K562 (cell line): ENCODE data around the gene TPX2. TPM values are rescaled to one million over a fixed set of nuclear protein-coding genes. Genes with fewer than 3 reads are reported as not detected.

Experiments
- ATAC-seq: fragments of 200-7000 bp; cut with Tn5 transposase; 3 replicates; pipeline ENCODE4 v1.9.1; 2020; ENCODE audit warnings: moderate library complexity
- BruUV-seq: library from RNA; stranded (reverse); fragments of 400-500 nt; replicated peaks from 2 replicates; lab custom pipeline; 2021; lab: Mats Ljungman, UMichigan
- CTCF ChIA-PET: fragments of 300-600 bp; formaldehyde crosslinking; extraction: SDS; loops from one replicate; lab custom pipeline; 2021; ENCODE audit warnings: low intra/inter-chr PET ratio; lab: Yijun Ruan, JAX
- POLR2A ChIA-PET: fragments of 300-600, 350-650 bp; sonication (Branson Sonifier 250); formaldehyde crosslinking; extraction: SDS; loops from one replicate; lab custom pipeline; 2021; ENCODE audit warnings: antibody characterized with exemption, inconsistent platforms; lab: Yijun Ruan, JAX
- DNase-seq, 4 experiments: peaks; one replicate each; pipeline versions ENCODE4 v3.0.0 to v3.0.0-alpha.2; 2011 to 2018; ENCODE audit warnings: low spot score in 3 of 4, mixed read lengths in 3 of 4; ENCODE audit errors: extremely low read depth in 1 of 4
- FAIRE-seq: peaks from 2 replicates; lab custom pipeline; 2011; peaks lifted over from hg19 to GRCh38; lab: Jason Lieb, UNC
- H2AFZ ChIP-seq: 2 replicates; pipeline ENCODE4 v1.6.0; 2011; ENCODE audit warnings: low read depth, low read length, control low read depth, inconsistent platforms
- H3K27ac ChIP-seq: fragments of 200-600 bp; 3 replicates; pipeline ENCODE4 v1.8.0; 2011; ENCODE audit warnings: low read depth, mild to moderate bottlenecking, control low read depth, inconsistent platforms, low read length, moderate library complexity, mixed read lengths; ENCODE audit errors: extremely low read depth
- H3K27me3 ChIP-seq, 2 experiments: fragments of 300-600 bp in 1 of 2; 2 replicates in 1 of 2; 3 replicates in 1 of 2; pipeline versions ENCODE4 v1.6.0 to v1.8.0; 2011; ENCODE audit warnings: inconsistent platforms in 2 of 2, low read length in 2 of 2, mild to moderate bottlenecking in 1 of 2, mixed read lengths in 1 of 2, moderate library complexity in 1 of 2; ENCODE audit not compliant: control insufficient read depth in 2 of 2, insufficient read depth in 2 of 2
- H3K36me3 ChIP-seq: fragments of 300-600 bp; 3 replicates; pipeline ENCODE4 v1.8.0; 2011; ENCODE audit warnings: mild to moderate bottlenecking, low read length, inconsistent platforms; ENCODE audit not compliant: control insufficient read depth, insufficient read depth
- H3K4me1 ChIP-seq, 2 experiments: fragments of 200-600 bp in 1 of 2; replicated peaks in 1 of 2; 2 replicates in 1 of 2; 3 replicates in 1 of 2; pipeline versions ENCODE4 v1.5.1 to v1.8.0; 2011; ENCODE audit warnings: inconsistent platforms in 2 of 2, low read length in 2 of 2, mild to moderate bottlenecking in 1 of 2, mixed read lengths in 1 of 2, moderate library complexity in 1 of 2; ENCODE audit not compliant: control insufficient read depth in 2 of 2, insufficient read depth in 2 of 2
- H3K4me2 ChIP-seq: 2 replicates; pipeline ENCODE4 v1.6.1; 2011; ENCODE audit warnings: low read length, control low read depth, inconsistent platforms, mixed read lengths; ENCODE audit not compliant: insufficient read depth
- H3K4me3 ChIP-seq: fragments of 200-600 bp; sonication (generic), shearing (Covaris generic); 2 replicates; pipeline ENCODE4 v1.5.1; 2016; ENCODE audit warnings: control low read depth, inconsistent platforms
- H3K79me2 ChIP-seq: fragments of 200-600 bp; 3 replicates; pipeline ENCODE4 v1.8.0; 2011; ENCODE audit warnings: low read length, inconsistent platforms; ENCODE audit not compliant: control insufficient read depth, insufficient read depth
- H3K9ac ChIP-seq, 2 experiments: 2 replicates each; pipeline versions ENCODE4 v1.6.0 to v1.6.1; 2011; ENCODE audit warnings: low read depth in 2 of 2, low read length in 2 of 2, control low read depth in 1 of 2, inconsistent platforms in 1 of 2, mild to moderate bottlenecking in 1 of 2, mixed read lengths in 1 of 2; ENCODE audit not compliant: insufficient read depth in 1 of 2
- H3K9me1 ChIP-seq: one replicate; pipeline ENCODE4 v1.6.0; 2011; ENCODE audit warnings: inconsistent platforms, mild to moderate bottlenecking, low read length, moderate library complexity; ENCODE audit not compliant: control insufficient read depth, insufficient read depth
- H3K9me3 ChIP-seq: replicated peaks from 2 replicates; pipeline ENCODE4 v1.5.1; 2011; ENCODE audit warnings: low read depth, low read length, inconsistent platforms; ENCODE audit not compliant: control insufficient read depth, insufficient read depth
- H4K20me1 ChIP-seq: replicated peaks from 2 replicates; pipeline ENCODE4 v1.6.1; 2011; ENCODE audit warnings: low read length, inconsistent platforms, mixed read lengths; ENCODE audit not compliant: control insufficient read depth, insufficient read depth
- ARNT ChIP-seq, 2 experiments: fragments of 450-650 bp; IDR thresholded peaks; 2 replicates each; pipeline ENCODE4 v1.6.1; 2016; ENCODE audit warnings: mild to moderate bottlenecking in 1 of 2
- SUPT5H ChIP-seq: fragments of 450-650 bp; IDR thresholded peaks from 2 replicates; pipeline ENCODE4 v1.6.1; 2016
- UBTF ChIP-seq, 2 experiments: IDR thresholded peaks; 2 replicates each; pipeline ENCODE4 v1.6.1; 2012; ENCODE audit warnings: improper control_type of control experiment in 2 of 2, low read depth in 2 of 2, low read length in 2 of 2, borderline replicate concordance in 1 of 2
- ZNF384 ChIP-seq: IDR thresholded peaks from 2 replicates; pipeline ENCODE4 v1.6.1; 2012; ENCODE audit warnings: low read depth, low read length, improper control_type of control experiment
- WGBS: fragments of 100-300 bp; shearing (Covaris generic); methylation state at CpG from one replicate; pipeline ENCODE4 v1.1.6; 2016; ENCODE audit warnings: low coverage, mixed read lengths; ENCODE audit not compliant: insufficient coverage; ENCODE audit errors: missing lambda C conversion rate; 5-methylcytosine and 5-hydroxymethylcytosine counted together
- in situ Hi-C: fragments of 300-500 bp; cut with MboI; formaldehyde crosslinking; loops from 4 replicates; pipeline ENCODE4 v1.15.0; 2018; ENCODE audit warnings: inconsistent platforms, mixed read lengths
- intact Hi-C: fragments of 100-400 bp; cut with micrococcal nuclease; formaldehyde crosslinking; loops from 2 replicates; pipeline ENCODE4 v1.14.2; 2022
- polyA plus RNA-seq, 8 experiments: library from polyadenylated mRNA; depleted of rRNA in 4 of 8; stranded (reverse) in 5 of 8; unstranded in 3 of 8; fragments of >200 nt; fragmentation: Nextera tagmentation in 2 of 8; fragmentation: Illumina TruSeq in 1 of 8; extraction: Ambion mirVana in 2 of 8; extraction: Trizol in 1 of 8; gene quantifications; 2 replicates each; pipeline versions ENCODE4 v1.2.1 to v1.2.3, GENCODE V29; 2011 to 2014; ENCODE audit warnings: inconsistent platforms in 1 of 8, missing spikeins in 1 of 8
- total RNA-seq, 7 experiments: library from RNA; depleted of rRNA in 6 of 7; stranded (reverse); fragments of >200 nt in 6 of 7; fragmentation: Illumina TruSeq in 2 of 7; extraction: Trizol in 2 of 7; gene quantifications; 2 replicates each; pipeline versions ENCODE4 v1.2.1 to v1.2.3, GENCODE V29; 2011 to 2021; ENCODE audit warnings: low replicate concordance in 1 of 7
- TF ChIP-seq, protein P1 (sequence below): fragments of 250-450 bp; sonication (Bioruptor Pico); IDR thresholded peaks from 2 replicates; pipeline ENCODE4 v1.8.0; 2022; ENCODE audit warnings: moderate library complexity, mild to moderate bottlenecking, inconsistent platforms
- TF ChIP-seq, protein P2 (sequence below), 3 experiments: IDR thresholded peaks in 2 of 3; conservative IDR thresholded peaks in 1 of 3; 2 replicates each; pipeline ENCODE4 v1.5.1; 2011 to 2012; ENCODE audit warnings: low read length in 3 of 3, mild to moderate bottlenecking in 3 of 3, control low read depth in 2 of 3, improper control_type of control experiment in 1 of 3, inconsistent platforms in 1 of 3, low read depth in 1 of 3, mixed read lengths in 1 of 3, moderate library complexity in 1 of 3; ENCODE audit not compliant: insufficient read depth in 2 of 3

The TPX2 gene
- total and polyA plus RNA-seq, 9 of the 15 experiments (the other 6 are each of a cell fraction or from before 2014, with no cell fraction given): 48.0 to 241 (median 133) TPM

DNA sequence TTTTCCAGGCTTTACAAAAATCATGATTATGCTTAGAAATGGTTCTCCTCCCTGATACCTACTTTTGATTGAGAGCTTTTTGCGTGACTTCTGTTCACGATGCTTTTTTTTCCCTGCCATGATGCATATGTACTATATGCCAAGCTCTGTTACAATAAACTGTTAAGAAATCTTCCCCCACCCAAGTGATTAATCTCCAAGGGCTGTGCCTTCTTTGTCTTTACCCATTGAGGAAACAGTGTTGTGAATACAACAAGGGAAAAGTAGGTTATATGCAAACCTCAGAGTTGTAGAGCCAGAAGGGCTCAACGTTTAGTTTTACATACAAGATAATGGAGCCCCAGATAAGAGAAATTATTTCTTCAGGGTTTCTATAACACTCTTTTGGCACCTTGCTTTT is 46.0 kb downstream of the TPX2 start:
- Histone ChIP-seq H3K9me3 (no peaks in the 10 kb centered on the region), H3K27ac (no peak overlapping the region), H3K4me3 (no peak overlapping the region), H3K79me2 (no peaks in the 10 kb centered on the region; the same call in 2 of the 3 replicates), H3K36me3 (peaks cover 96% of the 10 kb centered on the region), H3K9ac (no peak overlapping the region), H4K20me1 (no peaks in the 10 kb centered on the region), H3K27me3 (no peaks in the 10 kb centered on the region), H3K9me1 (no peaks in the 10 kb centered on the region), H2AFZ (no peak overlapping the region), H3K4me1 (no peaks in the 10 kb centered on the region), H3K4me2 (no peak overlapping the region)
- DNase-seq: no peak
- ATAC-seq: no peak
- POLR2A ChIA-PET: interaction anchor here (0.6 to 1.6 kb wide), 4 partner anchors 9 to 23 kb away, joined by 3 to 6 read pairs (median 3); no protein-coding TSS in a partner anchor
- intact Hi-C loops: no loop called here
- no TSS peak for BruUV-seq
- TF ChIP-seq ZNF384: no peak
- TF ChIP-seq, protein P1, sequence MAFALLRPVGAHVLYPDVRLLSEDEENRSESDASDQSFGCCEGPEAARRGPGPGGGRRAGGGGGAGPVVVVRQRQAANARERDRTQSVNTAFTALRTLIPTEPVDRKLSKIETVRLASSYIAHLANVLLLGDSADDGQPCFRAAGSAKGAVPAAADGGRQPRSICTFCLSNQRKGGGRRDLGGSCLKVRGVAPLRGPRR (CRISPR knock-in tag): no peak
- 74% methylated on average over 3 of the region's 3 CpGs for WGBS
- CTCF ChIA-PET: no interaction called here
- no peak for FAIRE-seq
- in situ Hi-C loops: no loop called here

- DNase-seq: no peak
- H4K20me1 ChIP-seq: no peaks in the 10 kb centered on the region
- ChIA-PET CTCF (no interaction called here), POLR2A (interaction anchor here (0.5 to 1.2 kb wide), 4 partner anchors 11 to 1413 kb away, joined by 3 to 4 read pairs (median 3); no protein-coding TSS in a partner anchor)
- peak; percentile 51 for ATAC-seq
- FAIRE-seq: no peak
- H2AFZ ChIP-seq: no peak overlapping the region
- TF ChIP-seq ARNT (IDR thresholded peaks at IDR 0.05) (no peak), SUPT5H (0 out of 2 replicates have a peak, but pooled peaks have one; percentile 29), UBTF (IDR thresholded peaks at IDR 0.05; ENCODE audit: borderline replicate concordance in 1 of 2, low read depth in 2 of 2, low read length in 2 of 2) (no peak)
- TF ChIP-seq, protein P2, sequence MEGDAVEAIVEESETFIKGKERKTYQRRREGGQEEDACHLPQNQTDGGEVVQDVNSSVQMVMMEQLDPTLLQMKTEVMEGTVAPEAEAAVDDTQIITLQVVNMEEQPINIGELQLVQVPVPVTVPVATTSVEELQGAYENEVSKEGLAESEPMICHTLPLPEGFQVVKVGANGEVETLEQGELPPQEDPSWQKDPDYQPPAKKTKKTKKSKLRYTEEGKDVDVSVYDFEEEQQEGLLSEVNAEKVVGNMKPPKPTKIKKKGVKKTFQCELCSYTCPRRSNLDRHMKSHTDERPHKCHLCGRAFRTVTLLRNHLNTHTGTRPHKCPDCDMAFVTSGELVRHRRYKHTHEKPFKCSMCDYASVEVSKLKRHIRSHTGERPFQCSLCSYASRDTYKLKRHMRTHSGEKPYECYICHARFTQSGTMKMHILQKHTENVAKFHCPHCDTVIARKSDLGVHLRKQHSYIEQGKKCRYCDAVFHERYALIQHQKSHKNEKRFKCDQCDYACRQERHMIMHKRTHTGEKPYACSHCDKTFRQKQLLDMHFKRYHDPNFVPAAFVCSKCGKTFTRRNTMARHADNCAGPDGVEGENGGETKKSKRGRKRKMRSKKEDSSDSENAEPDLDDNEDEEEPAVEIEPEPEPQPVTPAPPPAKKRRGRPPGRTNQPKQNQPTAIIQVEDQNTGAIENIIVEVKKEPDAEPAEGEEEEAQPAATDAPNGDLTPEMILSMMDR (IDR thresholded peaks at IDR 0.05 in 2 of 3, conservative IDR thresholded peaks at IDR 0.05 in 1 of 3; ENCODE audit: insufficient read depth in 2 of 3, low read depth in 1 of 3, low read length in 3 of 3): 0 out of 6 replicates have a peak, but pooled peaks of 2 of the 3 experiments have one; percentile 4 to 5
- BruUV-seq: no TSS peak
- no peaks in the 10 kb centered on the region; the same call in 2 of the 3 replicates for H3K79me2 ChIP-seq
- H3K4me1 ChIP-seq: no peaks in the 10 kb centered on the region
- no peak overlapping the region for H3K4me3 ChIP-seq
- no peak overlapping the region for H3K27ac ChIP-seq
- H3K27me3 ChIP-seq: no peaks in the 10 kb centered on the region
- in situ Hi-C loops (no loop called here), intact Hi-C loops (no loop called here)
- 72% methylated on average over 3 of the region's 3 CpGs for WGBS
- H3K9me3 ChIP-seq: no peaks in the 10 kb centered on the region
- no peak overlapping the region for H3K4me2 ChIP-seq
- no peak overlapping the region for H3K9ac ChIP-seq
- H3K36me3 ChIP-seq: peaks cover 95% of the 10 kb centered on the region
- no peaks in the 10 kb centered on the region for H3K9me1 ChIP-seq
Measured at GRCh38 chr20:31788578-31788977, 49.5 kb downstream of the TPX2 start.
